22Rv1 (cell line): ENCODE results near the gene MKRN2.

Experiments used
- H3K27ac ChIP-seq: fragments of 450-650 bp; 2 replicates; pipeline ENCODE4 v1.5.1; 2017
- ZFX ChIP-seq: fragments of 450-650 bp; IDR thresholded peaks from 2 replicates; pipeline ENCODE4 v1.6.1; 2017; ENCODE audit warnings: antibody characterized with exemption, borderline replicate concordance
- TF ChIP-seq, protein P1 (sequence below): fragments of 450-650 bp; IDR thresholded peaks from 2 replicates; pipeline ENCODE4 v1.5.1; 2017; ENCODE audit warnings: mild to moderate bottlenecking

The MKRN2 gene

DNA sequence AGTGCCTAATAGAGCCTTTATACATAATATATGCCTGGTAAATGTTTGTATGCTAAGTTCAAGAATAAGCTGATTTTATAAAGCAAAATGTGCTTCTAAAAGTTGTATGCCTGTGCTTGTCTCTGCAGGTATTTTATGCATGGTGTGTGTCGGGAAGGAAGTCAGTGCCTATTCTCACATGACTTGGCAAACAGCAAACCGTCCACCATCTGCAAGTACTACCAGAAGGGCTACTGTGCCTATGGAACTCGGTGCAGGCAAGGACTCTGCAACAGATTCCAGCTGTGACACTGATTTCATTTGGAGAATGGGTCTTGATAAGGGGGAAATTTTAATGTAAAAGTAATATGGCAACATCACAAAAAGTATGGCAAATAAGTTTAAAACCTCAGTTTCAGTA is 11.9 kb downstream of the MKRN2 start:
- no peak overlapping the region for H3K27ac ChIP-seq
- TF ChIP-seq, protein P1, sequence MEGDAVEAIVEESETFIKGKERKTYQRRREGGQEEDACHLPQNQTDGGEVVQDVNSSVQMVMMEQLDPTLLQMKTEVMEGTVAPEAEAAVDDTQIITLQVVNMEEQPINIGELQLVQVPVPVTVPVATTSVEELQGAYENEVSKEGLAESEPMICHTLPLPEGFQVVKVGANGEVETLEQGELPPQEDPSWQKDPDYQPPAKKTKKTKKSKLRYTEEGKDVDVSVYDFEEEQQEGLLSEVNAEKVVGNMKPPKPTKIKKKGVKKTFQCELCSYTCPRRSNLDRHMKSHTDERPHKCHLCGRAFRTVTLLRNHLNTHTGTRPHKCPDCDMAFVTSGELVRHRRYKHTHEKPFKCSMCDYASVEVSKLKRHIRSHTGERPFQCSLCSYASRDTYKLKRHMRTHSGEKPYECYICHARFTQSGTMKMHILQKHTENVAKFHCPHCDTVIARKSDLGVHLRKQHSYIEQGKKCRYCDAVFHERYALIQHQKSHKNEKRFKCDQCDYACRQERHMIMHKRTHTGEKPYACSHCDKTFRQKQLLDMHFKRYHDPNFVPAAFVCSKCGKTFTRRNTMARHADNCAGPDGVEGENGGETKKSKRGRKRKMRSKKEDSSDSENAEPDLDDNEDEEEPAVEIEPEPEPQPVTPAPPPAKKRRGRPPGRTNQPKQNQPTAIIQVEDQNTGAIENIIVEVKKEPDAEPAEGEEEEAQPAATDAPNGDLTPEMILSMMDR = no peak
- TF ChIP-seq ZFX = no peak

DNA sequence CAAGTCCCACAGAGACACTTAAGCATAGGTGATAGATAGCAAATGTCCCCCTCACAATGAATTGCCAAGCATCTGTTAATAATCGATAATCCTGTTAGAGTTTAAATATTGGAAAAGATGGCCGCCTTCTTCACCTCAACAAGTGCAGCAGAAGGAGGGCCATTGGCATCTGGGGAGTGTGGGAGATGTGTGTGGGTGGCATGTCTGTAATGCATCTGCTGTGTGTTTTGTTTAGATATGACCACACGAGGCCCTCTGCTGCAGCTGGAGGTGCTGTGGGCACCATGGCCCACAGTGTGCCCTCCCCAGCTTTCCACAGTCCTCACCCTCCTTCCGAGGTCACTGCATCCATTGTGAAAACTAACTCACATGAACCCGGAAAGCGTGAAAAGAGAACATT is 12.9 kb downstream of the MKRN2 start:
- H3K27ac ChIP-seq = no peak overlapping the region
- TF ChIP-seq ZFX = no peak
- TF ChIP-seq, protein P1 = no peak

DNA sequence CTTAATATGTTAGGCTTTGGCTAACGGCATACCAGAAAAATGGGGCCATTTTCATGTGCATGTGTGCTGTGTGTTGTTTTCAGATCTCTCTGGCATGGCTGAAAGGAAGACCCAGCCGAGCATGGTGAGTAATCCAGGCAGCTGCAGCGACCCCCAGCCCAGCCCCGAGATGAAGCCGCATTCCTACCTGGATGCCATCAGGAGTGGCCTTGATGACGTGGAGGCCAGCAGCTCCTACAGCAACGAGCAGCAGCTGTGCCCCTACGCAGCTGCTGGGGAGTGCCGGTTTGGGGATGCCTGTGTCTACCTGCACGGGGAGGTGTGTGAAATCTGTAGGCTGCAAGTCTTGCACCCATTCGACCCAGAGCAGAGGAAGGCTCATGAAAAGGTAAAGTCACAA is 15.1 kb downstream of the MKRN2 start:
- no peak for TF ChIP-seq ZFX
- TF ChIP-seq, protein P1 = no peak

DNA sequence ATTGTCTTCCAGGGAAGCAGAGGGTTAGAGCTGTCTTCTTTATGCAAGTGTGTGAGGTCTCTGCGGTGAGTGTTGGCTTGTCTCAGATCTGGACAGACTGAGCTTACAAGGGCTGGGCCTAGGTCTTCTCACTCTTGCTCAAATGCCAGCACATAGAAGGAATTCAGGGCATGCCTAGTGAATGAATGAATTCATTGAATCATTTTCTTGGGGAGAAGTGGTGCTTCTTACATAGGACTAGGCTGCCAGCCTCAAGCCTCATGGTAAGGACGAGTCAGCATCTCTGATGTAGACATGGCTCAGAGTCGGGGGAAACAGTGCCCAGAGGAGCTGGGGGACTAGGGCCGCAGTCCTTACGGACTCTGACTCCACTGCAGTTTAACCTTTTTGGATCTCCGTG is 17.2 kb downstream of the MKRN2 start:
- no peak overlapping the region for H3K27ac ChIP-seq
- no peak for TF ChIP-seq ZFX
- TF ChIP-seq, protein P1 = no peak

More for the DNA sequence above, 15.1 kb downstream of the MKRN2 start:
- H3K27ac ChIP-seq = no peak overlapping the region

DNA sequence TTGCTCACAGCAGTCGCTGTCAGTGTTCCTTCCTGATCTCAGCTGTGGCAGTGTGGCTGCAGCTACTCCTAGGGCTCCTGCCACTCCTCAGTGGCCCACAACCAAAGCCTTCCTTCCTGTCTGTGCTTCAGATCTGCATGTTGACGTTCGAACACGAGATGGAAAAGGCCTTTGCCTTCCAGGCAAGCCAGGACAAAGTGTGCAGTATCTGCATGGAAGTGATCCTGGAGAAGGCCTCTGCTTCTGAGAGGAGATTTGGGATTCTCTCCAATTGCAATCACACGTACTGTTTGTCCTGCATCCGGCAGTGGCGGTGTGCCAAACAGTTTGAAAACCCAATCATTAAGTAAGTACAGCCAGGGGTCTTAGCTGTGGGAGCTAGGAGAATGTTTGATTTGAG is 17.8 kb downstream of the MKRN2 start:
- TF ChIP-seq ZFX = no peak
- TF ChIP-seq, protein P1 = no peak
- H3K27ac ChIP-seq = no peak overlapping the region

DNA sequence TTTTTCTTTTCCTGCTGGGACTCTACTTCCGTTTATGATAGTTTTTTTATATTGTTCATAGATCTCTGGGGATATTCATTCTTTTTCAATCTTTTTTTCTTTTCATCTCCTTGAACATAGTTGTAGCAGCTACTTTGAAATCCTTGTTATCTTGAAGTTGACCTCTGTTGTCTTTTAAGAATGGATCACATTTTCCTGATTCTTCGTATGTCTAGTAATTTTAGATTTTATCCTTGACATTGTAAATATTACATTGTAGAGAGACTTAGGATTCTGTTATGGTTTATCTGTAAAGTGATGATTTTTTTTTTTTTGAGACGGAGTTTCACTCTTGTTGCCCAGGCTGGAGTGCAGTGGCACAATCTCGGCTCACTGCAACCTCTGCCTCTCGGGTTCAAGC is 20.5 kb downstream of the MKRN2 start:
- H3K27ac ChIP-seq = no peak overlapping the region
- TF ChIP-seq, protein P1 = no peak
- TF ChIP-seq ZFX = no peak

DNA sequence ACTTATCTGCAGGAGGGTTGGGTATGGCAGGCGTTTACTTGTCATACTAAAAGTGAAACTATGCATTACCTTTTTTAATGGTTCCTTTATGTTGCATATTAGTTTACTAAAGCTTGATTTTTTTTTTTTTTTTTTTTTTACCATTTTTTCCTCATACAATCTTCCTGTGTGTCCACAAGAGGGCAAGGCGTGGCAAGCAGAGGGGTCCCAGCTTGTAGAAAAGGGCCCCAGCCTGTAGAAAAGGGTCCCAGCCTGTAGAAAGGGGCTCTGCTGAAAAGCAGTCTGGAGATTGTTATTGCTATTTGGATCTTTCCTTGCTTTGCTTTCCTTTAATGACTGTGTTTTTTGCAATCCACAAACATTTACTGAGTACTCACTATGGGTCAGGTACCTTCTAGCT is 21.9 kb downstream of the MKRN2 start:
- no peak overlapping the region for H3K27ac ChIP-seq
- TF ChIP-seq, protein P1 = no peak
- TF ChIP-seq ZFX = no peak

DNA sequence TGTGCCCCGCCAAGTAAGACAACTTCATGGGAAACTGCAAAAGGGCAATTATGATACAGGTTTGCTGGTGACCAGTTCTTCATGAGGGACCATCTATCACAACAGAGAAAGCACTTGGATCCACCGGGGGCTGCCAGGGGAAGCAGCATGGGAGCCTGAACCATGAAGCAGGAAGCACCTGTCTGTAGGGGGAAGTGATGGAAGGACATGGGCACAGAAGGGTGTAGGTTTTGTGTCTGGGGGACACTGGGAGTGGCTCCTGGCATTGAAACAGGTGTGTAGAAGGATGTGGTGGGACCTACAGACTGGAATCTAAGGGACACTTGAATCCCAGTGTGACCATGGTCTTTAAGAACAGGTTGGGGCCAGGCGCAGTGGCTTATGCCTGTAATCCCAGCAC is 22.6 kb downstream of the MKRN2 start:
- H3K27ac ChIP-seq = no peak overlapping the region
- TF ChIP-seq ZFX = no peak
- TF ChIP-seq, protein P1 = no peak
